Glomerular endothelial cell (primary cell): ENCODE results near the gene OLIG2. TPM values are rescaled to one million over a fixed set of nuclear protein-coding genes. Genes with fewer than 3 reads are reported as not detected.

Experiments used
- DNase-seq: peaks from one replicate; pipeline ENCODE4 v3.0.0-alpha.2; 2011; ENCODE audit warnings: low read depth, low spot score; ENCODE audit errors: extremely low read depth
- total RNA-seq: library from RNA; depleted of rRNA; stranded (reverse); fragments of >200 nt; gene quantifications from 2 replicates; pipeline ENCODE4 v1.2.3, GENCODE V29; 2015

The OLIG2 gene
- total RNA-seq, result not detected in 2 replicates

- no peak for DNase-seq
Measured at GRCh38 chr21:33025489-33026442, at the start of gene OLIG2. OLIG2 (plus strand) TSS chr21:33025935; CDS start chr21:33026863, 928 bp downstream.

DNA sequence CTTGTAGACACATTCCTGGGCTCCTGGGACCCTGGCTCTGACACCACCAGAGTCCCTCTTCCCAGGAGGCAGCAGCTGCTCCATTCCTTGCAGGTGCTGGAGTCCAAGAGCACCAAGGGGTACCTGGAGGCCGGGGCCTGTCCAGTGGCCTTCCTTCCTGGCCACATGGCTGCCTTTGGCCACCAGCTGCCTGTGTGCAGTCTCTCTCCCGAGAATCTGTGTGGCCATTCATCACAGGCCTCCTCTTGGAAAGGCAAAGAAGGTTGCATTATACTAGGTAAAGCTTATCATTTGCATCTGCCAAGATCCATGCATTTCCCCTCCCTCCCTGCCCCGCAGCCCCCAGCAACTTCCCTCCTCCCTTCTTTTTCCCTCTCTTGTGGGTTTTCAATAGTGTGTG lies 48.9 kb upstream of the OLIG2 start:
- DNase-seq, result no peak

GRCh38 chr21:32977216-32977615 lies 48.5 kb upstream of the OLIG2 start:
- no peak for DNase-seq

DNA sequence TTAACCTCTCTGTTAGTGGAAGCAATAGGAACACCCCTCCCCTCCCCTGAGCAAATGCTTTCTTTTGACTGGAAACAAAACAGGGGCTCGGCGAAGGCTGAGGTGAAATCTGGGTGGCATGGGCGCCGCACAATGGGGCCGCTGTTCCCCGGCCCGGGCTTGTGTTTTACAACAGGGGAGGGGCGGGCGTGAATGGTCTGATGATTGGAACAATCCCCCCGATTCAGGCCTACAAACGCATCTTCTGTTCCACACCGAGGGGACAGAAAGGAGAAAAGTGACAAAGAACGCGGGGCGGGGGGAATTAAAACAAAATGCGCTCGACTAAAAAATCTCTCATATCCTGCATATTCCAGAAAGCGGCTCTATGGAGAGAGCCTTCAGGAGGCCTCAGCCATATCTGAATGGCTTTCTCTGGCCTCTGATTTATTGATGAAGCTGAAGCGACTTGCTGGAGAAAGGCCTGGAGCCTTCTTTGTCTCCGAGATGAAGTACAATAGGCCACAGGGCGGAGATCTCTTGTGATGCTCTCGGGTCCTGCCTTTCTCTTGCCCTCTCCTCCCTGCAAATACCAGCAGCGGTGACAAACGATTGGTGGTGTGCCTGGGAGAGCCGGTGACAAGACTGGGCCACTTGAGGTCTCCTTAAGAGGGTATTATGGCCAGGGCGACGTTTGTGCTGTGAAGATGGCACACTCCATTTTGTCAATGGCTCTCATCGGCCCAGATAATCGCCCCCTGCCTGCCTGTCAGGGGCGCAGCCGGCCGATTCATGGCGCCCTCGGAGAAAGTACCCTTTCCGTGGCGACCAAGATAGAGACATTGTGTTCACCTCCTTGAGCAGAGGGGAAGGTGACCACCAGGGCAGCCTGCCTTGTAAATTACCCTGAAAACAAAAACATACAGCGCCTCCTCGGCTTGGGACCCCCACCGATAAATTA lies 47.1 kb upstream of the OLIG2 start:
- DNase-seq, result no peak

- no peak for DNase-seq
Measured at GRCh38 chr21:32979598-32980268, 46.0 kb upstream of the OLIG2 start.

- no peak for DNase-seq
Measured at GRCh38 chr21:32981096-32981495, 44.6 kb upstream of the OLIG2 start.

DNA sequence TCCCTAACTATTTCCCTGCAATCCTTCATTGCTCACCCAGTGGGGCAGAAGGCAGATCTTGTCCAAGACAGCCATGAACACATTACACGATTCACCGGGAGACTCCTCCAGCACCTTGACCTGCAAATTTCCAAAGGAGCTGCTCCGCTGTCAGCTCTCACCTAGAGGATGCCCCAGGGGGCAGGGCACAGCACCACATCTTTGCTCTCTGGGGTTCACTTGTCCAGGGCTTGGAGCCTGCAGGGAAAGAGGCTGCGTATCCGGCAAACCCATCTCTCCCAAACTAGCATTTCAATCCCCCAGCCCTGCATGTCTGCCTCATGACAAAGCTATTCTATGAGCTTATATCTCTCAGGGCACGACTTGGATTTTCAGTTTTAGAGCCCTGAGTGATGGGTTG lies 35.1 kb upstream of the OLIG2 start:
- no peak for DNase-seq

DNA sequence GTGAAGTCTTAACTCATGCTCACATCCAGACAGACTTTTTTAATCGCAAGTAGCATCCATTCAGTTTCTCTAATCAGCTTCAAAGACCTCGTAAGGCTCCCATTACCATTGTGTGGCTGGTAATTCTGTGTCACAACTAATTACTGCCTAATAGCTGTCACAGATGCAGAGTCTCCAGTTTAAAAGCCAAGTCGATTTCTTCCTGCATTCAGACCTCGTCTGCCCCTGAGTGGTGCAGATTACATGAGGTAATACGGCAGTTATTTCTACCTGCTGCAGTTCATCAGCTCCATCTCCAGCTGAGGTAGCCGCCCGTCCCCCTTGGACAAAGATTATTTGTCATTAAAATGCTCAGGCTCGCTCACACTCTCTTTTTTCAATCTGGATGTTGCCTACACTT lies 34.4 kb upstream of the OLIG2 start:
- no peak for DNase-seq

DNA sequence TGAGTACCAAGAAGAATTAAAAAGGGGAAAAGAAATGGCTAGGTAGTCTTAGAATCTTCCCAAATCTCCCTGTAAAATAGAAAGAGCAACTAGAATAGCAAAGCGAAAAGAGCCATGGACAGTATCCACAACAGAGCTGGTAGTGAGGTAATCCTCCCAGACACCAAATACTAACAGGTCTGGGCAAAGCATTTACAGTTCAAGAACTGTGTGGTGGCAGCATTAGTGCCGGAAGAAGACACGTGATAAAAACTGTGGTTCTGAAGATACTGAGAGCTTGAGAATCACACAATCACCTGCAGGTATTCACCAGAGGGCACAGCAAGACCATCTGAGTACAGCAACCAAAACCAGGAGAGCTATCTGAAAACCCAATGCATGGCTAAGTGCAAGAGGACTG lies 31.8 kb upstream of the OLIG2 start:
- no peak for DNase-seq

- peak; percentile 9 for DNase-seq
Measured at GRCh38 chr21:32994305-32994704, 31.4 kb upstream of the OLIG2 start.

GRCh38 chr21:33007747-33008146 lies 18.0 kb upstream of the OLIG2 start:
- no peak for DNase-seq

GRCh38 chr21:33008333-33009051 lies 17.2 kb upstream of the OLIG2 start:
- DNase-seq, result no peak

- DNase-seq, result no peak
Measured at GRCh38 chr21:33010931-33011330, 14.8 kb upstream of the OLIG2 start.

- DNase-seq, result no peak
Measured at GRCh38 chr21:33011462-33011861, 14.3 kb upstream of the OLIG2 start.

GRCh38 chr21:33013626-33014025 lies 12.1 kb upstream of the OLIG2 start:
- DNase-seq, result no peak

DNA sequence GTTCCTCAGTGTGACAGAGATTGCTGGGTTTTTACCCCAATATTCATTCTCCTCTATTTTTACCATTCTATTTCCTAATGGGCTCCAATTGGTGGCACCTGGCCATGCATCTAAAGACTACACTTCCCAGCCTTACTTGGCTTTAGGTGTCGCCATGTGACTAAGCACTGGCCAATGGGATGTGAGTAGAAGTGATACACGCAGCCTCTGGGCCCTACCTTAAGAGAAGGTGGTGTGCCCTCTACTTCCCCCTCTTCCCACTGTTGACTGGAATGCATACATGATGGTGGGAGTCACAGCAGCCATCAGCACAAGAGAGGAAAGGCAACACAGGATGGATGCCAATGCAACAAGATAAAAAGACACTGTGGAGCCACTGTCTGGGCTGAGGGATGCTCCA lies 11.4 kb upstream of the OLIG2 start:
- no peak for DNase-seq

DNA sequence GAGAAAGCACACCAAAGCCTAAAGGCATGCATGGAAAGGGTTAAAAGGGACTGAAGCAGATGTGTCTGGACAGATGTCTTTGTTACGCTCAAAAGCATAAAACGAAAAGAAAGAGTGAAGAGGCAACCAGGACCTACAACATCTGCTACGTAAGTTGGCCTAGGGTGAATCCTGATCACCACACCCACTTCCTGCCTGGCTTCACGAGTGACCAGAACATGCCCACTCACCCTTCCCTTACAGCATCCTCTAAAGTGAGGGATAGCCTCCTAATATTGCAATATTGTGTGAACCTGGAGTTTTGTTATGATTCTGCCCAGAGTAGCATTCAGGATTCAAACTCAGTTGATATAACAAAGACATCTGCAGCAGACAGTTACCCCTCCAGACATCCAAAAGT lies 10.6 kb upstream of the OLIG2 start:
- DNase-seq, result no peak

DNA sequence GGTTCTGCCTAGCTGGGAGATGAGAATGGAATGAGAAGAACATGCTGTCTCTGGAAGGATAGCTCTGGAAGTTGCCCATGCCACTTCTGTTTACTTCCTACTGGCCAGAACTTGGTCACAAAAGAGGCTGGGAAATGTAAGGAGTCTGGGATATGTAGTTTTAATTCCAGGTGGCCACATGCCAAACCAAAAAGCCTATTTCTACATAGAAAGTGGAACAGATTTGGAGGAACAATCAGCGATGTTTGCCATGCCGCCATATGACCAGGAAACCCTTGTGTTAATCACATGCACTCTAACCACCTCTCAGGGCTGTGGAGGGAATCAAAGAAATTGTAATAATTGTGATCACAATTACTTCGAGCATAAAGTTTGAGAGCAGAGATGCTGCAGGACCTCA lies 10.0 kb upstream of the OLIG2 start:
- DNase-seq, result no peak

GRCh38 chr21:33018707-33019465 lies 6.8 kb upstream of the OLIG2 start:
- no peak for DNase-seq

GRCh38 chr21:33019516-33019884 lies 6.2 kb upstream of the OLIG2 start:
- no peak for DNase-seq
